Stimulated activated CD8-positive, alpha-beta memory T cell treated with anti-CD3 and anti-CD28 coated beads, Interleukin-15, amount 100 ng/mL, for 24 hours (primary cell): ENCODE data around the gene PROB1.
"Not testable (repeated sequence)": the region's sequence is repeated elsewhere in the genome, so short reads cannot be mapped to it uniquely, and the experiment has no call there.

Experiments used
- DNase-seq: peaks from one replicate; pipeline ENCODE4 v3.0.0-alpha.2; 2020; ENCODE audit warnings: low read depth

The PROB1 gene

DNA sequence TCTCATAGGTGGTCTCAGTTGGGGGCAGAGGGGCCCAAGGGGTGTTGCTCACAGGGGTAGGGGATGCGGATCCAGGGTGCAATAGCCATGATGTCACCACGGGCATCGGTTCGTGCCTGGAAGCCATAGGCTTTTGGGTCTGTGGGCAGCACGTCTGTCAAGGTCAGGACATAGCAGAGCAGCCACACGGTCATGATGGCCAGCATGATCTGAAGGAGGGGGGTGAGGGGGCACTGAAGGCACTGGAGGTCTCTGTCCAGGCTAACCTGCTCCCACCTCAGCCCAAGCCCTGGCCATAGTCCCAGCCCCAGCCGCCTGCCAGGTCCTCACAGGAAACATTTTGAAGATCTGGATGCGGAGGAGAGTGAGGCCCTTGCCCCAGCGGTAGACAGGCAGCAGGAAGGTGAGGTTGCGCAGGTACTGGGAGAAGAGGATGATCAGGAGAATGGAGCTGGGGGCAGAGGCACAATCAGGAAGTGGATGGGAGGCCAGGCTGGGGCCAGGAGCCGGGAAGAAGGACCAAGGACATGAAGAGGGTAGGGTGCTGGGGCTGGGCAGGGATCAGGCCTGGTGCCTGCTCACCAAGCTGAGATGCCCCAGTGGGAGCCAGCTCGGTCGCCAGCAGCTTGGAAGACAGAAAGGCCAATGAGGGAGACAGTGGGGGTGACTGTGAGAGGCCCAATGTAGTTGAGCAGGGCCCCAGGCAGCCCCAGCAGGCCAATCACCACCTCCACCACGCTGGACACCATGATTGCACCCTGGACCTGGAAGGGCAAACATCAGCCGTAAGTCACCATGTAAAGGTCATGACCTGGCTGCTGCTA, 15.1 kb downstream of the PROB1 start:
- DNase-seq = no peak

GRCh38 chr5:139378941-139379361, 16.0 kb downstream of the PROB1 start:
- DNase-seq = no peak

DNA sequence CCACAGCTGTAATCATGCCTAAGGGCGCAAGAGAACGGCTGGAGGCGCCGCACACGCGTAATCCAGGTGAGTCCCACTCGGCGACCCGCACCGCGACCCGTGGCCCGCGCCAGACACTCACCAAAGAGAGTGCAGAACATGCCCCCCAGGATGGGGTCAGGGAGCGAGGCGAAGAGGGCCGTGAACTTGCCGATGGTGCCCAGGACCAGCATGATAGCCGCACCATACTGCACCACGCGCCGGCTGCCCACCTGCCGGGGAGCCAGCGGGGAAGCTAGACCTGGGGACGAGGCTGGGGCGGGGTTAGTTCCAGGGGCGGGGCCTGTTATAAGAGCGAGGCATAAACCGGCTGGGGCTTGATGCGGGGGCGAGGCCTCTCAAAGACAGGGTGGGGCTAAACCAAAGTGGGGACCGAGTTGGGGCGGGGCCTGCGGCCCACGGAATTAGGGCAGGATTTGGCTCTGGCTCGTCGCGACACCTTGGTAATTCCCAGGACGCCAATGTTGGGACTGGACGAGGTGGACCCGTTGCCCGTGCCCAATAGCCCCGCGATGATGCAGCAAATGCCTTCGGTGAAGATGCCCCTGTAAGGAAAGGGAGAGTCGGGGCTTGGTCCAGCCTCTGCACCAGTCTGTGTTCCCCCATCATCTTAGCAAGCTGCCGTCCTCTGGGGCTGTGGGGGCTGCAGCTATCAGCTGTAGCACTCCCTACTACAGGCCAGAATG, 16.6 kb downstream of the PROB1 start:
- no peak for DNase-seq

DNA sequence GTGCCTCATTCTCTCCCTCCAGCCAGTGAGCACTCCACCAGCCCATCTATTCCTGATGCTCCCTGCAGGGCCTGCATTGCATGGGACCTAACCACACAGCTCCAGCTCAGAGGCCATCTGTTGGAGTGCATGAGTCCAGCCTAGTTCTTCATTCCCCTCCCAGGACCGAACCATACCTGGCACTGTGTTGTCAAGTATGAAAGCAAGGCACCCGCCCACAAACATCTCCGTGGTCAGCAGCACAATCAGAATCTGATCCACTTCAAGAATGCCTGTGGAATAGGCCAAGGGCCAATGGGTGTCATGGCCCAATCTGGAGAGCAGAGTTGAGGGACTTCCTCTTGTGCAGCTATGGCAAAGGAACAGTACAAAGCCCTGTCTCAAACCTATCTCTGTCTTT, 17.7 kb downstream of the PROB1 start:
- no peak for DNase-seq

- no peak for DNase-seq
These were observed 18.5 kb downstream of the PROB1 start for GRCh38 chr5:139376364-139376763.

GRCh38 chr5:139374909-139375308, 20.0 kb downstream of the PROB1 start:
- no peak for DNase-seq

DNA sequence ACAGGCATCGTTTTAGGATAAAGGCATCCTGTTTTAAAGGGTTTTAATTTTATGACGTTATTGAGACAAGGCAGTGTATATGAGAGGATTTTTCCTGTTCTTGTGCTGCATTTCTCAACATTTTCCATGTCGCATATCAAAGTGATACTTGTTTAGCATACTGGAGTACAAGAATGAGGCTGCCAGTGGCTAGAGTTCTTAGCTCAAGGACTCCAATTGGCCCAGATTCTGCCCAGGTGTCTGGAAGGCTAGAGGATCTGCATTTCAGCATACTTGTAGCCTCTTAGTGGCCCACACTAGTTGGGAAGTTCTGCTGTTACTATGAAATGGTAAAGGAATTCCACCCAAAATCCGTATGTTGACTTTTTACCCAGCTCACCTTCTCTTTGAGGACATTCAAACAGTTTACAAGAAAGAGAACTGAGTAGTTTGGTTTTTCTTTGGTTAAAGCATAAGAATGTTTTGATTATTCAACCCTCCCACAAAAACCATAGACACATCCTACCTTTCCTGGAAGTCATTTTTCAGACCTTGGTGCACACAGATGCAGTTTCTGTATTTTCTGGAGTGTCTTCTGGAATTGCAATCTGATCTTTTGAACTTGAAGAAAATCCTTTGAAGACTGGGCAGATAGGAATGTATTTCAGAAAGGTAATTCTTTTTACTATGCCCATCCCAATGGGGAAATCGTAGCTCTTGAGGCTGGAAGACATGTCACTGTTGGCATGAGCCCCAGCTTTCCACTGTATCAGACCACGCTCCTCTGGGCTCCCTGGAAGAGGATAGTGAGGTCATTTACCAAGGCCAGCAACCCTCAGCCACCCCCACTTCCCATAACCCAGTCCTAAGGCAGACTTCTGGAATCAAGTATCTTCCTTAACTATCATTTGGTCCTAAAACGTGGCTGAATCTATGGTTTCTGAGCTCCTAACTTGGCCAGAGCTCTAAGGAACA, 23.1 kb downstream of the PROB1 start:
- no peak for DNase-seq

DNA sequence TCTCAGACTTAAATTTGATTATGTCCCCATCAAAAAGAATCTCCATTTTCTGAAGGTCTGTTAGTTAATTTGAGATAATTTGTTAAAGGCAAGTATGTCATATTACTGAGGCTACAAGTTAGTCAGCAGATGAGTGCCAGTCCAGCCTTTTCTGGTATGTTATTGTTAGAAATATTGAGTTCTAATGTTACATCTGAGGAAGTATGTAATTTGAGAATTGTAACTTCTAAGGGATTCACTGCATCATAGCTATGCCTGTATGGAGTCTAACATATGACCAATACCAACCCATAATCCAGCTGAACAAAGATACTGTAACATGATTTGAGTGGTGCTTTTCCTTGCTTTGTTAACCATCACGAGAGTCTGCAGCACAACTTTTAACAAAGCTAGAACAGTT, 25.7 kb downstream of the PROB1 start:
- no peak for DNase-seq

GRCh38 chr5:139368613-139369012, 26.3 kb downstream of the PROB1 start:
- no peak for DNase-seq

DNA sequence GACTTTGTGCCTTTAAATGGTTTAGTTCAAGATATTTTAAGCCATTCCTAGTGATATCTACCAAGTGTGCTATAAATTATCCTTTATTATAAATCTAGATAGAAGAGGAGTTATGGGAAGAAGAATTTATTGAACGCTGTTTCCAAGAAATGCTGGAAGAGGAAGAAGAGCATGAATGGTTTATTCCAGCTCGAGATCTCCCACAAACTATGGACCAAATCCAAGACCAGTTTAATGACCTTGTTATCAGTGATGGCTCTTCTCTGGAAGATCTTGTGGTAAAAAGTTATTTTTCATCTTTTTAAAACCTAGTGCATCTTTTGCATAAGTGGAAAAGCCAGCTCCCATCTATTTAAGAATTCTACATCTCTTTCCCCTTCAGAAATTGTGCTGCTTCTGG, 30.4 kb downstream of the PROB1 start:
- no peak for DNase-seq

DNA sequence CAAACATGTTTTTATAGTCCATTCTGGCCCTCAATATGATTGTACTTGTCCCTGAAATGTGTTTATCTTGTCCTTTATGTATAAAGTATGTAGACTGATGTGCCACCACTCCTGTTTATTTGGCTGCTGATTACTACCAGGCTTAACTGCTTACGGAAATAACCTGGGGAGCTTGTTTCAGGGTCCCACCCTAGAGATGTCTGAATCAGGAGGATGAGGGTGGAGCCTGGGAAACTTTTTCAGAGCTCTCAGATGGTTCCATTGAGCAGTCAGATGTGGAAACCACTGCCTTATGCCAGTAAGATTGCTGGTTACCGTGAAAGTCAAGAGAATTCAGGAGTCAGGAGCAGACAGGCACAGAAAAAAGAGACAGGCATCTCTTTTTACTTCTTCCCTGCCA, 31.0 kb downstream of the PROB1 start:
- DNase-seq = no peak

GRCh38 chr5:139361835-139362429, 33.0 kb downstream of the PROB1 start:
- no peak for DNase-seq

- DNase-seq = no peak
These were observed 34.5 kb downstream of the PROB1 start for GRCh38 chr5:139360384-139360783.

- no peak for DNase-seq
These were observed 36.8 kb downstream of the PROB1 start for GRCh38 chr5:139358064-139358463.

GRCh38 chr5:139355900-139356299, 39.0 kb downstream of the PROB1 start:
- DNase-seq = not testable (repeated sequence)

DNA sequence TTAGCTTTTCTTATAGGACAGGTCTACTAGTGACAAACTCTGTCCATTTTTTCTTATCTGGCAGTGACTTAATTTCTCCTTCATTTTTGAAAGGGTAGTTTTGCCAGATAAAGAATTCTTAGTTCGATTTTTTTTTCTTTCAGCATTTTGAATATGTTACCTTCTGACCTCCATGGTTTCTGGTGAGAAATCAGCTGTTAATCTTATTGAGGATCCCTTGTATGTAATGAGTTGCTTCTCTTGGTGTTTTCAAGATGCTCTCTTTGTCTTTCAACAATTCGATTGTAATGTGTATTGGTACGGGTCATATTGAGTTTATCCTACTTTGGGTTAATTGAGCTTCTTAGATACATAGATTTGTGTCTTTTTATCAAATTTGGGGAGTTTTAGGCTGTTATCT, 40.7 kb downstream of the PROB1 start:
- DNase-seq = no peak

DNA sequence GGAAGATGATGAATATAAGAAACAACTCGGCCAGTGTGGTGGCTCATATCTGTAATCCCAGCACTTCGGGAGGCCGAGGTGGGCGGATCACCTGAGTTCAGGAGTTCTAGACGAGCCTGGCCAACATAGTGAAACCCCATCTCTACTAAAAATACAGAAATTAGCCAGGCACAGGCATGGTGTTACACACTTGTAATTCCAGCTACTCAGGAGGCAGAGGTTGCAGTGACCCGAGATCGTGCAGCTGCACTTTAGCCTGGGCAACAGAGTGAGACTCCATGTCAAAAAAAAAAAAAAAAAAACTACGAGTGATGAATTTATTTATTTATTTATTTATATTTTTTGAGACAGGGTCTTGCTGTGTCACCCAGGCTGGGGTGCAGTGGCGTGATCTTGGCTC, 47.0 kb downstream of the PROB1 start:
- not testable (repeated sequence) for DNase-seq

- DNase-seq = not testable (repeated sequence)
These were observed 49.5 kb downstream of the PROB1 start for GRCh38 chr5:139345442-139345841.

DNA sequence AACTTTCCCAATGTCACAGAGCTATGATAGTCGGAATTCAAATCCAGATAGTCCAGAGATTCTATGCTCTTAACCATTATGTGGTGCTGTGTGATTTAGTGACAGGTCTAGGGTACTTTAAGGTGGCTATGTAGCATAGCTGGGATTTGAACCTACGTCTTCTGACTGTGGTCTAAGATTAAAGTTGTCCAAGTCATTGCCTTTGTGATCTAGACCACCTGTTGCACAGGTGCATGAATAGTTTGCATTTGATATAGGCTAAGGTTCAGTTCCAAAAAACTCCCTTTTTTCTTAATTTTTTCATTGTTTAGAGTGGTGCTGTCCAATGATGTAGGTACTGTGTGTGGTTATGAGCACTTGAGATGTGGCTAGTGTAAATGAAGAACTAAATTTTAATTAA, 50.7 kb downstream of the PROB1 start:
- DNase-seq = no peak

GRCh38 chr5:139343476-139343875, 51.4 kb downstream of the PROB1 start:
- no peak for DNase-seq

DNA sequence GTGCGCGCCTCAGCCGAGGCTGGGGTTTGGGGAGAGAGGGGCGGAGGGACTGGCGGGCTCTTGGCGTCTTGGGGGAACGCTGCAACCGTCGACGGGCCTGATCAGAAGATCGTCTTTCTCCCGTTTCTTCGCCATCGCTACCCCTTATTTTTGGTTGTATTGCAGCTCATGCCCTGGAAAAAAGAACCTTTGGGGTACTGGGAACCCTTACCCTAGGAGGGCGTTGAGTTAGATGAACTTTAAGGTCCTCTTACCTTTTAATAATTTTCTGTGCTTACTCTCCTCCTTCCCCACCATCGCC, 52.5 kb downstream of the PROB1 start:
- DNase-seq = no peak
